AG04450 (cell line): ENCODE results near the gene TRPV6. TPM values are rescaled to one million over a fixed set of nuclear protein-coding genes. Genes with fewer than 3 reads are reported as not detected.

Source experiments
- CTCF ChIA-PET: fragments of 300-600, 350-600 bp; formaldehyde crosslinking; extraction: SDS; loops from one replicate; lab custom pipeline; 2022; ENCODE audit warnings: antibody characterized with exemption, inconsistent platforms; lab: Charles Lee
- POLR2A ChIA-PET: fragments of 350-600 bp; formaldehyde crosslinking; extraction: SDS; loops from one replicate; lab custom pipeline; 2021; ENCODE audit warnings: antibody characterized with exemption, inconsistent platforms; lab: Yijun Ruan, JAX
- DNase-seq: peaks from one replicate; pipeline ENCODE4 v3.0.0-alpha.2; 2011; ENCODE audit warnings: low read depth, low spot score
- H3K27ac ChIP-seq: one replicate; pipeline ENCODE4 v1.5.1; 2012; ENCODE audit warnings: low read depth, low read length, control low read depth
- H3K27me3 ChIP-seq: one replicate; pipeline ENCODE4 v1.6.0; 2012; ENCODE audit warnings: low read length; ENCODE audit not compliant: control insufficient read depth, insufficient read depth
- H3K4me3 ChIP-seq: 2 replicates; pipeline ENCODE4 v1.5.1; 2011; ENCODE audit warnings: mild to moderate bottlenecking, low read depth, low read length, control low read depth
- H3K9me3 ChIP-seq: 2 replicates; pipeline ENCODE4 v1.5.1; 2012; ENCODE audit warnings: low read length; ENCODE audit not compliant: control insufficient read depth, insufficient read depth
- polyA plus RNA-seq: library from polyadenylated mRNA; depleted of rRNA; stranded (reverse); fragments of >200 nt; gene quantifications from 2 replicates; pipeline ENCODE4 v1.2.3, GENCODE V29; 2011
- TF ChIP-seq, protein P1 (sequence below): IDR thresholded peaks from 2 replicates; pipeline ENCODE4 v1.5.1; 2011; ENCODE audit warnings: low read depth, low read length, control low read depth, inconsistent platforms

The TRPV6 gene
- polyA plus RNA-seq, 1 experiment, result not detected

DNA sequence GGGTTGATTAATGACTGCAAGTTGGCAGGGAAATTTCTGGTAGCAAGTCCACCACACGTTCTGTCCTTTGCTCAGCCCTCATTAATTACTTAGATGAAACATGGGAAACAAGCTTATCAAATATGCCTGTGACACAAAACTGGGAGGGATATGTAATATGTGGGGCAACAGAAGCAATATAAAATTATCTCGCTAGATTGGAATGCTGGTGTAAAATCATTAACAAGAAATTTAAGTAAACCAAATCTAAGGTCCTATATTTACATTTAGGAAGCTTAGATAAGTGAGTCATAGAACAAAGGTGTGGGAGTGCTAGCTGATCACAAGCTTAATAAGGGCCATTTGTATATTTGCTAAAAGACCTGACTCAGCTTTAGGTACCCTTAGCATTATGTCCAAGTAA, 24.5 kb upstream of the TRPV6 start:
- Histone ChIP-seq H3K9me3 (peaks cover 12% of the 10 kb centered on the region), H3K27ac (no peak overlapping the region), H3K27me3 (no peaks in the 10 kb centered on the region), H3K4me3 (no peak overlapping the region)
- DNase-seq, result no peak
- ChIA-PET CTCF (interaction anchor here (0.7 kb wide), 1 partner anchor 515 kb away, joined by 3 read pairs; no protein-coding TSS in a partner anchor), POLR2A (no interaction called here)
- TF ChIP-seq, protein P1, sequence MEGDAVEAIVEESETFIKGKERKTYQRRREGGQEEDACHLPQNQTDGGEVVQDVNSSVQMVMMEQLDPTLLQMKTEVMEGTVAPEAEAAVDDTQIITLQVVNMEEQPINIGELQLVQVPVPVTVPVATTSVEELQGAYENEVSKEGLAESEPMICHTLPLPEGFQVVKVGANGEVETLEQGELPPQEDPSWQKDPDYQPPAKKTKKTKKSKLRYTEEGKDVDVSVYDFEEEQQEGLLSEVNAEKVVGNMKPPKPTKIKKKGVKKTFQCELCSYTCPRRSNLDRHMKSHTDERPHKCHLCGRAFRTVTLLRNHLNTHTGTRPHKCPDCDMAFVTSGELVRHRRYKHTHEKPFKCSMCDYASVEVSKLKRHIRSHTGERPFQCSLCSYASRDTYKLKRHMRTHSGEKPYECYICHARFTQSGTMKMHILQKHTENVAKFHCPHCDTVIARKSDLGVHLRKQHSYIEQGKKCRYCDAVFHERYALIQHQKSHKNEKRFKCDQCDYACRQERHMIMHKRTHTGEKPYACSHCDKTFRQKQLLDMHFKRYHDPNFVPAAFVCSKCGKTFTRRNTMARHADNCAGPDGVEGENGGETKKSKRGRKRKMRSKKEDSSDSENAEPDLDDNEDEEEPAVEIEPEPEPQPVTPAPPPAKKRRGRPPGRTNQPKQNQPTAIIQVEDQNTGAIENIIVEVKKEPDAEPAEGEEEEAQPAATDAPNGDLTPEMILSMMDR, result no peak

DNA sequence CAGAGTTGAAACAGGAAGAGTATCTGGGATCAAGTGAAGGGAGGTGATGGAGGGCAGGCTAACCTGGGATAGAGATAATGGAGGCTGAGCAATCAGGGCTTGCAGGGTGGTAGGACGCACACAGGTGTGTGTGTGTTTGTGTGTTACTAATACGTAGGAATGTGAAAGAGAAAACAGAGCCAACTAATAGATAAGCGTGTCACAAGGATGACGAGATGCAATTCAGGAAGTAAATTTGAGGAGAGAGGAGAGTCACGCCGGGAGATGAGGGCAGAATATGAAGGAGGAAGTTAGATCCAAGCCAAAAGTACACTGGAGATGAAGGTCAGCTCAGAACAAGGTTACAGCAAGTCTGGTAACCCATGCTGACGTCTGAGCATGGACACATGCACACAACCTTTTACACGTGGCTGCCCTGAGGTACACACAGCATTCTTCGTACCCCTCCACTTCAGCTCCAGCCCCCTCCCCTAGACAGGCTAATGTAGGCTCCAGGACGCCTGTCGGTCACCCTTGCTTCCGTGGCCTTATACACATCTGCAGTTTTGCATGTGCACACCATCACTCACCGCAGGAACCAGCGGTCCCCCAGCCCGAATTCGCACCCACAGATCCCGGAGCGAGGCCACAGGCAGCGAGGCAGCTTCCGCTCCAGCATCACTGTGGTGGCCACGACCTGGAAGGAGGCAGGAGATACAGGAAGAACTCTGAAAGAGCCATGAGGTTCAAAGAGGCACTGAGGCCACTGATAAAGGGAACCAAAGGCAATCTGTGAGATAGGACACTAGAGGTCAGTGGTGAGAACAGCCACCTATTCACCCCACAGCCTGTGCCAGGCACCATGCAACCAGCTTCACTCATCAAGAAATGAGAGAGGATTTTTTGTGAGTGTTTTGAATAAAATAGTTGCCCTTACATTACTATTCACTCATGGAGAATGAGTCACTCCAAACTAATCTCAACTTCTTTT, 23.7 kb upstream of the TRPV6 start:
- Histone ChIP-seq H3K27me3 (no peaks in the 10 kb centered on the region), H3K4me3 (no peak overlapping the region), H3K27ac (no peak overlapping the region), H3K9me3 (peaks cover 16% of the 10 kb centered on the region)
- CTCF ChIA-PET, result interaction anchor here (0.7 kb wide), 1 partner anchor 514 kb away, joined by 3 read pairs; no protein-coding TSS in a partner anchor
- no peak for DNase-seq
- TF ChIP-seq, protein P1, result no peak
- POLR2A ChIA-PET, result no interaction called here

DNA sequence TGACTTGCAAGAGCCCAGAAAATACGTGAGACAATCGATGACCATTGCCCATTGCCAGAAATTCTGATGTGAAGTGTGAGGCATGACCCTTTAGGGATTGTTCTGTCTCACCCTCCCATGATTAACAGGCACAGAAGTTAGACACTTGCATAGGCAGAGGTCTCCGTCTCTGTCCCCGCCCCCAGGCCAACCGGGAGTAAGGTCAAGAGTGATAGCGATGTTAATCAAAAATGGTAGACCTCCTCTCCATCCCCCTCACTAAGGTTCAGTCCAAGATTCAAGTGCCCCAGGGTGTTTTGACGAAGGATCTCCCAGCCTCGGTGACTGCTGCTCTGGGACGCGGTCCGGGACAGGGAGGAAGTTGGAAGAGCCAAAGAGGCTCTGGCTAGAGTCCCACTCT, 22.7 kb upstream of the TRPV6 start:
- DNase-seq, result no peak
- H3K4me3 ChIP-seq, result no peak overlapping the region
- H3K27me3 ChIP-seq, result no peaks in the 10 kb centered on the region
- CTCF ChIA-PET, result no interaction called here
- TF ChIP-seq, protein P1, result no peak
- POLR2A ChIA-PET, result no interaction called here
- H3K27ac ChIP-seq, result no peak overlapping the region
- peaks cover 16% of the 10 kb centered on the region for H3K9me3 ChIP-seq

DNA sequence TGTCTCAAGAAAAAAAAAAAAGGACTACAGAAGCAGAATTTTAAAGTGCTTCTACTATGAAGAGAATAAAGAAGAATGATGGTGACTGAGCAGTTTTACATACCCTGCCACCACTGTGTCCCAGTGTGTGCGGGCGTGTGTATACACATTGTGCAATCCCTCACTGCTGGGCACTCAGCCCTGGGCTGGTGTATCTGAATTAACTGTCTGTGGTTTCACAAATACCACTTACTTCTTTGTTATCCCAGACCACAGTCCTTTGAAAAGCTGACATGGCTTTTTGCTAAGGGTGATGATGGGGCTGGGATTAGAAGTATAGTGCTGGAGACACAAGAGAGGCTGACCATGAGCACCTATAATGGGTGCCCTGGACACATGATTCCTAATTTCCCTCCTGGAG, 21.1 kb upstream of the TRPV6 start:
- POLR2A ChIA-PET, result no interaction called here
- H3K27me3 ChIP-seq, result no peaks in the 10 kb centered on the region
- CTCF ChIA-PET, result no interaction called here
- no peak for DNase-seq
- peaks cover 13% of the 10 kb centered on the region for H3K9me3 ChIP-seq
- TF ChIP-seq, protein P1, result no peak
- no peak overlapping the region for H3K4me3 ChIP-seq
- no peak overlapping the region for H3K27ac ChIP-seq

DNA sequence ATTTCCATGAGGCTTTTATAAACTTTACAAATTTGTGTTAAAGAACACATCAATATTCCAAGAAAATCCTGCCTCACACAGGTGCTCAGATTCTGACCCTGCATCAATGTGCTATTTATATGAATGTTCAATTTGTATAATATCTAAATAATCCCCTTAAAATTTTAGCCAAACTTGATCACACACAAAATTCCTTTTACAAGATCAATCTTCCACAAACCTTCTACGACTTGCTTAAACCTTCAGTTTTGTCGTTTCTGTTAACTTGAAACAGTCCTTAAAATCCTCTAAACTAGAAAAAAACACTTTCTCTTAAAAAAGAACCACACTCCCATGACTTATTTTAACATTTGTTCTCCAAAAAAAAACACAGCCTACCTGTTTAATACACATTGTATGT, 20.2 kb upstream of the TRPV6 start:
- POLR2A ChIA-PET, result no interaction called here
- TF ChIP-seq, protein P1, result no peak
- DNase-seq, result no peak
- no peak overlapping the region for H3K4me3 ChIP-seq
- peaks cover 13% of the 10 kb centered on the region for H3K9me3 ChIP-seq
- H3K27ac ChIP-seq, result no peak overlapping the region
- H3K27me3 ChIP-seq, result no peaks in the 10 kb centered on the region
- CTCF ChIA-PET, result no interaction called here
